ENCODE results near the gene S100P. TPM values are rescaled to one million over a fixed set of nuclear protein-coding genes. Genes with fewer than 3 reads are reported as not detected.

S100P gene
- total RNA-seq, 2 donors from 2014 or later: 7.3 to 21.9 TPM

DNA sequence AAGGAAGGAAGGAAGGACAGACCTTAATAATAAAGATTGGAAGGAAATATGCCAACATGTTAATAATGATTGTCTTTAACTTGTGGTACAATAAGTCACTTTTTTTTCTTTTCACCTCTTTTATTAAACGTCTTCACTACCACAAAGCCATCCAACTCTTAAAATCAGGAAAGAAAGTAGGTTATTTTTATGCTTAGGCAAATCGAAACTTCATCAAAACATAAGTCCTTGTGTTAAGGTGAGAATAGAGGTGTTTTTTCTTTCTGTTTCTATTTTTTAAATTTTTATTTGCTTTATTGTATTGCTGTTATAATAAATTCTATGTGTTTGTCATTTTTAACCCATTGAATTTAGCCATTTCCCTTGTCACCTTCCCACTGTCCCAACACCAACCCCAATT, 48.8 kb downstream of the S100P start:
- DNase-seq (ENCODE audit: low spot score): no peak

DNA sequence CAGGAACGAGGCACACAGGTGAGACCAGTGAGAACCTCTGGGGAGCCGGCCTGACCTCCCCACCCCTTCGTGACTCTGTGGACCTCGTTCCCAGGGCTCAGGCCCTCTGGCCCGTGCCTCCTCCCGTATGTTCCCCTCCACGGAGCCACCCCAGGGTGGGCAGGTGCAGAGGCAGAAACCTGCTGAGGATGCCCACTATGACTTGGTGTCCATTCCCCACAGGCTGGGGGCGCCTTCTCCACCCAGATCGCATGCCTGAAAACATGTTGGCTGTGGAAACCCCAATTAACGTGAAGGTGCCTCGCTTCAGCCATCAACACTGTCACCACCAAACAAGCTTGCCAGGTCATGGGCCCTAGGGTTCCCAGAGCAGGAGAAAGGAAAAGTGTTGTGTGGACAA, 49.3 kb downstream of the S100P start:
- no peak for DNase-seq (ENCODE audit: low spot score)
- intact Hi-C loops (cut with DNase I): no loop called here
- WGBS: 80% methylated on average over 11 of the region's 11 CpGs
- no peak for TF ChIP-seq POLR2AphosphoS5 (IDR thresholded peaks at IDR 0.05)
- no peak for TF ChIP-seq POLR2A (IDR thresholded peaks at IDR 0.05)
- TF ChIP-seq, protein P1, sequence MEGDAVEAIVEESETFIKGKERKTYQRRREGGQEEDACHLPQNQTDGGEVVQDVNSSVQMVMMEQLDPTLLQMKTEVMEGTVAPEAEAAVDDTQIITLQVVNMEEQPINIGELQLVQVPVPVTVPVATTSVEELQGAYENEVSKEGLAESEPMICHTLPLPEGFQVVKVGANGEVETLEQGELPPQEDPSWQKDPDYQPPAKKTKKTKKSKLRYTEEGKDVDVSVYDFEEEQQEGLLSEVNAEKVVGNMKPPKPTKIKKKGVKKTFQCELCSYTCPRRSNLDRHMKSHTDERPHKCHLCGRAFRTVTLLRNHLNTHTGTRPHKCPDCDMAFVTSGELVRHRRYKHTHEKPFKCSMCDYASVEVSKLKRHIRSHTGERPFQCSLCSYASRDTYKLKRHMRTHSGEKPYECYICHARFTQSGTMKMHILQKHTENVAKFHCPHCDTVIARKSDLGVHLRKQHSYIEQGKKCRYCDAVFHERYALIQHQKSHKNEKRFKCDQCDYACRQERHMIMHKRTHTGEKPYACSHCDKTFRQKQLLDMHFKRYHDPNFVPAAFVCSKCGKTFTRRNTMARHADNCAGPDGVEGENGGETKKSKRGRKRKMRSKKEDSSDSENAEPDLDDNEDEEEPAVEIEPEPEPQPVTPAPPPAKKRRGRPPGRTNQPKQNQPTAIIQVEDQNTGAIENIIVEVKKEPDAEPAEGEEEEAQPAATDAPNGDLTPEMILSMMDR (IDR thresholded peaks at IDR 0.05): no peak
- Histone ChIP-seq H3K27me3 (replicated peaks; ENCODE audit: insufficient read depth) (no peaks in the 10 kb centered on the region), H3K27ac (no peak overlapping the region), H3K36me3 (no peaks in the 10 kb centered on the region), H3K4me1 (replicated peaks) (peaks cover 15% of the 10 kb centered on the region), H3K4me3 (no peak overlapping the region), H3K9me3 (no peaks in the 10 kb centered on the region)

More for the DNA sequence above, 48.8 kb downstream of the S100P start:
- Histone ChIP-seq H3K27me3 (replicated peaks; ENCODE audit: insufficient read depth) (no peaks in the 10 kb centered on the region), H3K4me3 (no peak overlapping the region), H3K27ac (no peak overlapping the region), H3K36me3 (no peaks in the 10 kb centered on the region), H3K9me3 (no peaks in the 10 kb centered on the region), H3K4me1 (replicated peaks) (peaks cover 10% of the 10 kb centered on the region)
- no peak for TF ChIP-seq POLR2AphosphoS5 (IDR thresholded peaks at IDR 0.05)
- no peak for TF ChIP-seq POLR2A (IDR thresholded peaks at IDR 0.05)
- TF ChIP-seq, protein P1 (IDR thresholded peaks at IDR 0.05): no peak
- intact Hi-C loops (cut with DNase I): no loop called here
- WGBS: 73% methylated on average over 2 of the region's 2 CpGs

Other genes starting within 250 kb of the S100P start
- gene PPP2R2C, start 221.3 kb upstream of the S100P start, total RNA-seq: 10 to 100 TPM in 1 of 2 donors, 1 to 10 TPM in 1; 8.0 to 10.4 TPM
- 10 to 100 TPM; 52.7 to 69.5 TPM for gene MAN2B2, start 118.7 kb upstream of the S100P start, total RNA-seq
- gene MRFAP1, start 53.2 kb upstream of the S100P start, total RNA-seq: 100 to 1,000 TPM; 256 to 298 TPM
- 10 to 100 TPM; 65.2 to 81.9 TPM for gene MRFAP1L1, start 16.0 kb downstream of the S100P start, total RNA-seq
- 10 to 100 TPM; 20.4 to 35.2 TPM for gene BLOC1S4, start 22.3 kb downstream of the S100P start, total RNA-seq
- 10 to 100 TPM; 35.3 to 42.1 TPM for gene KIAA0232, start 88.8 kb downstream of the S100P start, total RNA-seq
- gene TBC1D14, start 215.9 kb downstream of the S100P start, total RNA-seq: 10 to 100 TPM; 56.2 to 90.5 TPM

All from prostate gland (tissue), 2 donors.